GM06990 (cell line): ENCODE measurements around the gene PERCC1.

Experiments used
- DNase-seq: peaks from one replicate; pipeline ENCODE4 v3.0.0-alpha.2; 2011; ENCODE audit not compliant: insufficient read length; ENCODE audit errors: extremely low read depth
- H3K27me3 ChIP-seq: replicated peaks from 2 replicates; pipeline ENCODE4 v1.6.0; 2011; ENCODE audit warnings: low read length; ENCODE audit not compliant: control insufficient read depth, insufficient read depth
- H3K36me3 ChIP-seq: 2 replicates; pipeline ENCODE4 v1.5.1; 2011; ENCODE audit warnings: low read length; ENCODE audit not compliant: control insufficient read depth, insufficient read depth
- H3K4me3 ChIP-seq: replicated peaks from 2 replicates; pipeline ENCODE4 v1.5.1; 2011; ENCODE audit warnings: low read depth, mild to moderate bottlenecking, control low read depth, low read length
- TF ChIP-seq, protein P1 (sequence below): IDR thresholded peaks from 2 replicates; pipeline ENCODE4 v1.5.1; 2011; ENCODE audit warnings: low read length, control low read depth, mild to moderate bottlenecking, inconsistent platforms; ENCODE audit not compliant: insufficient read depth, poor library complexity, severe bottlenecking

The PERCC1 gene

GRCh38 chr16:1413684-1414531 lies 17.0 kb upstream of the PERCC1 start:
- Histone ChIP-seq H3K27me3 (no peaks in the 10 kb centered on the region), H3K4me3 (peak overlapping the region; percentile 86), H3K36me3 (no peaks in the 10 kb centered on the region)
- TF ChIP-seq, protein P1, sequence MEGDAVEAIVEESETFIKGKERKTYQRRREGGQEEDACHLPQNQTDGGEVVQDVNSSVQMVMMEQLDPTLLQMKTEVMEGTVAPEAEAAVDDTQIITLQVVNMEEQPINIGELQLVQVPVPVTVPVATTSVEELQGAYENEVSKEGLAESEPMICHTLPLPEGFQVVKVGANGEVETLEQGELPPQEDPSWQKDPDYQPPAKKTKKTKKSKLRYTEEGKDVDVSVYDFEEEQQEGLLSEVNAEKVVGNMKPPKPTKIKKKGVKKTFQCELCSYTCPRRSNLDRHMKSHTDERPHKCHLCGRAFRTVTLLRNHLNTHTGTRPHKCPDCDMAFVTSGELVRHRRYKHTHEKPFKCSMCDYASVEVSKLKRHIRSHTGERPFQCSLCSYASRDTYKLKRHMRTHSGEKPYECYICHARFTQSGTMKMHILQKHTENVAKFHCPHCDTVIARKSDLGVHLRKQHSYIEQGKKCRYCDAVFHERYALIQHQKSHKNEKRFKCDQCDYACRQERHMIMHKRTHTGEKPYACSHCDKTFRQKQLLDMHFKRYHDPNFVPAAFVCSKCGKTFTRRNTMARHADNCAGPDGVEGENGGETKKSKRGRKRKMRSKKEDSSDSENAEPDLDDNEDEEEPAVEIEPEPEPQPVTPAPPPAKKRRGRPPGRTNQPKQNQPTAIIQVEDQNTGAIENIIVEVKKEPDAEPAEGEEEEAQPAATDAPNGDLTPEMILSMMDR: peak; percentile 61
- peak; percentile 82 for DNase-seq

DNA sequence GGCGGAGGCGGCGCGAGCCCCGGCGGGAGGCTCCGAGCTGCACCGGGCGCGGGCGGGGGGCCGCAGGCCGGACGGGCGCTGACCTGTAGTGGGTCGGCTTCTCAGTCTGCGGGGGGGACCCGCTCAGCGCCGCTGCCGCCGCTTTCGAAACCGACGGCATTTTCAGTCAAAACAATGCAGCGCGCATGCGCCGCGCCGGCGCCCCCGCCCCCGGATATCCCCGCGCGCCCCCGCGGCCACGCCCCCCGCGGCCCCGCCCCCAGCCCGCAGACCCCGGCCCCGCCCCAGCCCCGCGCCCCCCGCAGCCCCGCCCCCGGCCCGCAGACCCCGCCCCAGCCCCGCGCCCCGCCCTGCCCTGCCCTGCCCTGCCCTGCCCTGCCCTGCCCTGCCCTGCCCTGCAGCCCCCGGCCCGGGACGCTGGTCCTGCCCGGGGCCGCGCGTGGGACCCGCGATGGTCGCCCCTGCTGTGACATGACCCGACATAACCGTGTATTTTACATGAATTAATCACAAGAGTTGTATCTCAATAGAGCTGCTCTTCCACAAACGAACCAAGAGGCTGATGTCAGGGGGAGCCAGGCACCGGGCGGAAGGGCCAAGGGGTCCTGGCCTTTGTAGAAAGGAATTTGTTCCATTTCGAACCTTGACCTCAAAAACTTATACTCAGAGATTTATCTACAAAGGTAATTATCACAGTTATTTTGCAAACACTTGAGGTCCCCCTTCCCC lies 16.2 kb upstream of the PERCC1 start, which contains the start of gene UNKL:
TSS of gene UNKL (minus strand) at position 173 of the 729 bp plus-strand sequence. CDS start at position 160, 13 bp downstream.
- TF ChIP-seq, protein P1: no peak
- no peaks in the 10 kb centered on the region for H3K27me3 ChIP-seq
- no peaks in the 10 kb centered on the region for H3K36me3 ChIP-seq
- DNase-seq: peak; percentile 80
- H3K4me3 ChIP-seq: peak within 1 kb of the TSS; percentile 86

GRCh38 chr16:1416521-1416941 lies 14.3 kb upstream of the PERCC1 start:
- Histone ChIP-seq H3K36me3 (no peaks in the 10 kb centered on the region), H3K27me3 (no peaks in the 10 kb centered on the region), H3K4me3 (no peak overlapping the region)
- no peak for DNase-seq
- TF ChIP-seq, protein P1: no peak

DNA sequence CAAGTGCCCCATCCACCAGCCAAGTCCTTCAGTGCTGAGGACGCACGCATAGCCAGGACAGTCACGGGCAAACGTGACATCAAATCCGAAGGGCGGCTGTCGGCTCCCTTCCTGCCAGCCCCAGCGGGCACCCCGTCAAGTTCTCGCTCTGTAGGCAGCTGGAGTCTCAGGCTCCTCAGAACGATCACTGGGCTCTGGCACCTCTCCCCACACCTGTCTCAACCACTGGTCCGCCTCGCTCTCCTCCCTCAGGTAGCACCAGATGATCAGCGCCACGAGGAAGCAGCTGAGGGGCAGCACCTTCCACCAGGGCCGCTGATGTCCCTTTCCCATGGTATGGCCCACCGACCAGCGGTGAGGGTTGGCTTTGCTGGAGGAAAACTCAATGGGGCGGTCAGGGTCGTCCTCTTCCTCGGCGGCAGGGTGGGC lies 10.8 kb upstream of the PERCC1 start:
- DNase-seq: no peak
- H3K36me3 ChIP-seq: no peaks in the 10 kb centered on the region
- H3K27me3 ChIP-seq: no peaks in the 10 kb centered on the region
- TF ChIP-seq, protein P1: no peak
- H3K4me3 ChIP-seq: peak overlapping the region; percentile 100

GRCh38 chr16:1422076-1422475 lies 8.8 kb upstream of the PERCC1 start:
- DNase-seq: no peak
- Histone ChIP-seq H3K4me3 (no peak overlapping the region), H3K36me3 (no peaks in the 10 kb centered on the region), H3K27me3 (no peaks in the 10 kb centered on the region)
- TF ChIP-seq, protein P1: no peak
